HFF-Myc (cell line): Measurements from ENCODE around the gene TBC1D16.

ENCODE experiments used
- DNase-seq: peaks from one replicate; pipeline ENCODE4 v3.0.0-alpha.2; 2011; ENCODE audit warnings: low read depth; ENCODE audit errors: extremely low read depth
- H3K4me3 ChIP-seq: replicated peaks from 2 replicates; pipeline ENCODE4 v1.5.1; 2011; ENCODE audit warnings: low read depth, mild to moderate bottlenecking, control low read depth, low read length
- TF ChIP-seq, protein P1 (sequence below): IDR thresholded peaks from 2 replicates; pipeline ENCODE4 v1.5.1; 2012; ENCODE audit warnings: mild to moderate bottlenecking, low read depth, low read length, control low read depth; ENCODE audit errors: missing control alignments

The TBC1D16 gene

DNA sequence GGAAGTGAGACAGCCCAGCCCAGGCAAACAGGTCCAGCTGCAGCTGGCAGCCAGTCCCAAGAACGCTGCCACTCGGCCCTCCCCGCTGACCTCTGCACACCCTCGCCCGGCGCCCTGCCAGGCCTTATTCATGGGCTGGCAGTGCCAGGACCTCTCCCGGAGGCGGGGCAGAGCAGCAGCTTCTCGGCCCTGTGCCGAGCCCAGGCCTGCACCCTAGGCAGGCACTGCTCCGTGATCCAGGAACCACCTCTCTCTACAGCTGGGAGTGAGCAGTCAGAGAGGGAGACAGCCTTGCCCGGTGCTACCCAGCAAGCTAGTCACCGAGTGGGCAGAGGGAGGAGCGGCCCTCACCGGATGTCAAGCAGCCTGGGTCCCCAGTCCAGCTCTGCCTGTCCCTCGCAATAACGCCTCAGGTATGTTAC lies 116.5 kb downstream of the TBC1D16 start:
- no peak overlapping the region for H3K4me3 ChIP-seq
- TF ChIP-seq, protein P1, sequence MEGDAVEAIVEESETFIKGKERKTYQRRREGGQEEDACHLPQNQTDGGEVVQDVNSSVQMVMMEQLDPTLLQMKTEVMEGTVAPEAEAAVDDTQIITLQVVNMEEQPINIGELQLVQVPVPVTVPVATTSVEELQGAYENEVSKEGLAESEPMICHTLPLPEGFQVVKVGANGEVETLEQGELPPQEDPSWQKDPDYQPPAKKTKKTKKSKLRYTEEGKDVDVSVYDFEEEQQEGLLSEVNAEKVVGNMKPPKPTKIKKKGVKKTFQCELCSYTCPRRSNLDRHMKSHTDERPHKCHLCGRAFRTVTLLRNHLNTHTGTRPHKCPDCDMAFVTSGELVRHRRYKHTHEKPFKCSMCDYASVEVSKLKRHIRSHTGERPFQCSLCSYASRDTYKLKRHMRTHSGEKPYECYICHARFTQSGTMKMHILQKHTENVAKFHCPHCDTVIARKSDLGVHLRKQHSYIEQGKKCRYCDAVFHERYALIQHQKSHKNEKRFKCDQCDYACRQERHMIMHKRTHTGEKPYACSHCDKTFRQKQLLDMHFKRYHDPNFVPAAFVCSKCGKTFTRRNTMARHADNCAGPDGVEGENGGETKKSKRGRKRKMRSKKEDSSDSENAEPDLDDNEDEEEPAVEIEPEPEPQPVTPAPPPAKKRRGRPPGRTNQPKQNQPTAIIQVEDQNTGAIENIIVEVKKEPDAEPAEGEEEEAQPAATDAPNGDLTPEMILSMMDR = no peak
- DNase-seq = no peak

DNA sequence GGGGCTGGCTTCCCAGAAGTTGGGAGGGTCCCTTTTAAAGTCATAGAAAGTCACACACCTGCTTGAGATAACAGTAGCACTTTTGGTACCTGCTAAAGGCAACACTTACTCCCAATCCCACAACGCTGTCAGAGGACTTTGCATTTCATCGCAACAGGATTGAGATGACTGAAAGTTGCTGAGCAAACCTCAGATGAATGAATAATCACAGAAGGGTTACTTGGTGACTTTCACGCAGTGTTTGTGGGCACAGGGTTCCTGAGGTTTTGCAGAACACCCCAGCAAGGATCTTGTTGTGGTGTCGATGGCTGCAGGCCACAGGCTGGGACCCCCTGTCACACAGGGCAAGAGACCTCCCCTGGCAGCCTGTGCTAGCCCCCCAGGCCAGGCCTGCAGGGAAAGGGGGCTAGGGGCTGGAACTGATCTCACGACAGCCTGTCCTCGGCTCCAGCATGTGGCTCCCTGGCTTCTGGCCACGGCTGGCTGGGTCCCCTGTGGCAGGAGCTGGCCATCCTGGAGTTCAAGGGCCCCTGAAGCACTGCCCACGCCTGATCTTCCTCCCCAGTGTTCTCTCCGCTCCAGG lies 117.0 kb downstream of the TBC1D16 start:
- DNase-seq = no peak

DNA sequence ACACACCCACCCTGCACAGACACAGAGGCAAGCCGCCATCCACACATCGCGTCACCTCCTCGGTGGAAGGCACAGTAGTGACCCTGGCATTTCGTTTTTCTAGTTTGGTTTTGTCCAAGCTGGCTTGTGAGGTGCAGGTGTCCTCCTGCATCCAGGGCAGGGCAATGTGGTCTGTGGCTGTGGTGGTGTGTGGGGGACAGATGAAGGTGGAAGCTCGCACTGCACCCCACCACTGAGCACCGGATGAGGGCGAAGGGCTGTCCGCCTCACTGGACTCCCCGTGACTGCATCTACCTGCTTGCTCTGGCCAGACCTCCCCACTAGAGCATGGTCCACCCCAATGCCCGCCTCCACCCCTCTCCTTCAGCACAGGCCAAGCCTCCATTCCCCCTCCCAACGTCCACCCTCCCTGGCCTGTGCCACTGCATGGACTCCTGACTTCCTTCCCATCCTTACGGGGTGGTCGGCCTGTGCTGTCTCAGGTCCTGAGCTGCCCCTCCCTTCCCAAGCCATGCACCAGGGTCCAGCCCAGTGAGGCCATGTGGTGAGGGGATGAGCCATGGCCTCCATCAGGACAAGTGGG lies 117.7 kb downstream of the TBC1D16 start:
- no peak for DNase-seq
- H3K4me3 ChIP-seq = no peak overlapping the region
- TF ChIP-seq, protein P1 = no peak

More for the DNA sequence above, 117.0 kb downstream of the TBC1D16 start:
- H3K4me3 ChIP-seq = no peak overlapping the region
- TF ChIP-seq, protein P1 = no peak

DNA sequence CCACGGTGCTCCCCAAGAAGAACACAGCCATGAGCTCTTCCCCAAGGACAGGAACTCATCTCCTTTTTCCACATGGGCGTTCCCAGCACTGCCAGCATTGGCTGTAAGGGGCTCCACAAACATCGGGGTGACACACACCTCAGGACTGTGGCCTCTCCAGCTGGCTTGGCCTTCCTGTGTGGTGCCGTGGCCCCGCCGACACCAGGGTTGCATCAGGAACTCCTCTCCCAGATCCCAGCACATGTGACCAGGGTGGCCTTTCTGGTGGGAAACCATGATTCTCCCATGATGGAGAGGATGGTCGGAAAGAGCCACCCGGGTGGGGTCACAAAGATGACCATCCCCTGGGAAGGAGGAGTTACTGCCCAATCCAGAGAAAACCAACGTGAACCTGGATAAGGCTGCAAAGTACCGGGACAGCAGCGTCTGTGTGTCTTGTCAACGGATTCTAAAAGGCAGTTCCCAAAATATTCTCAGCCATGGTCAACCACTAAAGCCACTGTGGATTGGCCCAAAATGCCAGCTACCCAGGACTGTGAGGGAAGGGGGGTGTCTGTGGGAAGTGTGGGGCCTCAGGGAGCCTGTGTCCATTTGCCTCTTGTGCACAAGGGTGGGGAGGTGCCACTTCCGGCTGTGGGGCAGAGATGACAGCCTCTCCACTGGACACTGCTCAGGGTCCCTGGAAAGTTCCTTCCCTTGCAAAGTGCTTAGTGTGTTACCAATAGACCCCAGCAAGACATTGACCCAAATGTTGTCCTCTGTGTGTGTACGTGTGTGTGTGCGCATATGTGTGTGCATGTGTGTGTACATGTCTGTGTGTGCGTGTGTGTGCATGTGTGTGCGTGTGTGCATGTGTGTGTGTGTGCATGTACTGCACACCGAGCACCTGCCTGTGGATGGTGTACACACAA lies 118.4 kb downstream of the TBC1D16 start:
- no peak overlapping the region for H3K4me3 ChIP-seq
- no peak for DNase-seq
- TF ChIP-seq, protein P1 = no peak

DNA sequence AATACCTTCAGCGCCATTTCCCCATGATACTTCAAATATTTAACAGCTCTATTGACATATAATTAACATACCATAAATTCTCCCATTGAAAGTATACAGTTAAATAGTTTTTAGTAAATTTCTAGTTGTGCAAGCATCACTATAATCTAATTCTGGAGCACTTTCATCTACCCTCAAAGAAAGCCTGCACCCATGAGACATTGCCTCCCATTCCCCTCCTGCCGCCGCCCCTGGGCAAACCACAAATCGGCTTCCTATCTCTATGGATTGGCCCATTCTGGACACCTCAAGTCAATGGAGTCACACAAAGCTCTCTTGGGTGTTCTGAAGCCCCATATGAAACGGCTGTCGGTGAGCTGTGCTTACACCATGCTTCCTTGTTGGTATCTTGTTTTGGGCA lies 119.2 kb downstream of the TBC1D16 start:
- TF ChIP-seq, protein P1 = no peak
- no peak for DNase-seq

DNA sequence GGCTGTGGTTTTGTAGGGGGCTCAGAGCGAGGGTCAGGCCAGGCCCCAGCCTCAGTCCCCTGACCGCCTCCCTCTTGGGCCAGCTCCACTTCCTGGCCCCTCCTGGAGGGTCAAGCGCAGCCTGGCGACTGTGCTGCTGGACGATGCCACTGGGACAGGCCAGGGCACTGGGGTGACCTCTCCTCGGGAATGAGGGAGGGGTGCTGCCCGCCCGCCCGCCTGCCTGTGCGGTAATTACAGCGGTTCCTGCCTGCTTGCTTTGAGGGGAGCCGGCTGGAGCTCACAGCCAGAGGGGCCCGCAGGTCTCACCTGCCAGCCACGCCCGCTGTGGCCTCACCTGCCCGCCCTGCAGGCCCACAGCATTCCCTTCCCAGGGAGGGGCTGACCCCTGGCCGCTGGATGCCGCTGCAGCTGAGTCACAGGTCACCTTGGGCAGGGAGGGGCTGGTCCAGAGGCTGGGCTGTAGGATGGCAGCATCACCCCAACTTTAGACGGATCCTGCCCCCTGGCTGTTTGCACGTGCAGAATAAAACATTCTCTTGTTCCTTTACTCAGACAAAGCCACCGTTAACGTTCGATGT lies 119.7 kb downstream of the TBC1D16 start:
- H3K4me3 ChIP-seq = no peak overlapping the region
- no peak for DNase-seq
- TF ChIP-seq, protein P1 = peak; percentile 23

More for the DNA sequence above, 119.2 kb downstream of the TBC1D16 start:
- no peak overlapping the region for H3K4me3 ChIP-seq
